Measurements from ENCODE around the gene PHACTR1. TPM values are rescaled to one million over a fixed set of nuclear protein-coding genes. Genes with fewer than 3 reads are reported as not detected.

PHACTR1 gene
- total and polyA plus RNA-seq, 2 of the 4 experiments (the other 2 are of a cell fraction): not detected

GRCh38 chr6:12939314-12939713 is 222.7 kb downstream of the PHACTR1 start:
- Histone ChIP-seq H4K91ac (ENCODE audit: insufficient read depth, low read depth, low read length) (no peak overlapping the region), H4K5ac (ENCODE audit: low read depth, low read length) (no peak overlapping the region), H3K27ac (ENCODE audit: insufficient read depth, low read length) (no peak overlapping the region), H3K14ac (replicated peaks; ENCODE audit: low read depth, low read length) (no peak overlapping the region), H3K9me1 (ENCODE audit: insufficient read depth, low read length) (no peaks in the 10 kb centered on the region), H2BK20ac (ENCODE audit: low read depth, low read length) (no peak overlapping the region), H2BK5ac (ENCODE audit: low read depth, low read length, poor library complexity, severe bottlenecking) (no peak overlapping the region), H3K9me3 (ENCODE audit: control insufficient read depth, insufficient read depth, low read length) (peaks cover 4% of the 10 kb centered on the region; the same call in 1 of the 2 replicates), H3K4ac (ENCODE audit: low read depth, low read length) (no peak overlapping the region), H3K79me1 (ENCODE audit: low read depth in 1 of 2, low read length in 2 of 2) (no peaks in the 10 kb centered on the region), H2AFZ (replicated peaks; ENCODE audit: low read length, poor library complexity) (no peak overlapping the region), H3K36me3 (ENCODE audit: control insufficient read depth, insufficient read depth, low read length) (no peaks in the 10 kb centered on the region), H2BK15ac (ENCODE audit: low read depth, low read length) (no peak overlapping the region), H3K4me3 (ENCODE audit: insufficient read depth, low read depth, low read length) (no peak overlapping the region), H3K27me3 (ENCODE audit: control insufficient read depth, insufficient read depth, low read length) (no peaks in the 10 kb centered on the region), H3K4me1 (ENCODE audit: control insufficient read depth, insufficient read depth, low read length) (no peaks in the 10 kb centered on the region), H4K20me1 (ENCODE audit: insufficient read depth, low read length) (no peaks in the 10 kb centered on the region), H3K56ac (ENCODE audit: extremely low read depth, insufficient read depth, low read length) (no peak overlapping the region), H2AK9ac (replicated peaks; ENCODE audit: low read depth, low read length, poor library complexity) (no peak overlapping the region), H3K18ac (ENCODE audit: low read depth, low read length) (no peak overlapping the region), H2AK5ac (ENCODE audit: low read depth, low read length) (no peak overlapping the region), H3K23ac (ENCODE audit: low read depth, low read length) (no peak overlapping the region), H3K4me2 (ENCODE audit: low read depth, low read length) (no peak overlapping the region), H2BK120ac (ENCODE audit: low read depth, low read length) (no peak overlapping the region), H4K8ac (ENCODE audit: low read depth in 2 of 2, low read length in 2 of 2) (no peak overlapping the region), H3K9ac (ENCODE audit: low read depth, low read length) (no peak overlapping the region)
- ChIA-PET POLR2A (ENCODE audit: unreplicated experiment) (no interaction called here), CTCF (no interaction called here)
- BruUV-seq (replicated peaks): no TSS peak
- intact Hi-C loops (cut with micrococcal nuclease): no loop called here
- TF ChIP-seq RAD21 (IDR thresholded peaks at IDR 0.05; ENCODE audit: low read length) (no peak), USF2 (IDR thresholded peaks at IDR 0.05; ENCODE audit: low read depth, low read length) (no peak), CEBPB (IDR thresholded peaks at IDR 0.05; ENCODE audit: low read depth, low read length) (no peak), MAFK (IDR thresholded peaks at IDR 0.05; ENCODE audit: low read depth, low read length) (no peak), POLR2A (IDR thresholded peaks at IDR 0.05; ENCODE audit: low read depth, low read length) (no peak), MAZ (IDR thresholded peaks at IDR 0.05; ENCODE audit: borderline replicate concordance, low read depth, low read length) (no peak), CHD1 (IDR thresholded peaks at IDR 0.05; ENCODE audit: low read depth, low read length) (no peak), ELK1 (IDR thresholded peaks at IDR 0.05; ENCODE audit: borderline replicate concordance, low read depth, low read length) (no peak), BHLHE40 (IDR thresholded peaks at IDR 0.05; ENCODE audit: low read depth, low read length) (no peak), MXI1 (IDR thresholded peaks at IDR 0.05; ENCODE audit: borderline replicate concordance, low read depth, low read length) (no peak), CTCF (conservative IDR thresholded peaks at IDR 0.05; ENCODE audit: low read depth, low read length) (no peak), NFE2L2 (IDR thresholded peaks at IDR 0.05; ENCODE audit: low read depth, low read length) (no peak), SMC3 (IDR thresholded peaks at IDR 0.05; ENCODE audit: low read depth, low read length) (no peak), FOS (IDR thresholded peaks at IDR 0.05; ENCODE audit: low read depth, low read length) (no peak), RFX5 (IDR thresholded peaks at IDR 0.05; ENCODE audit: low read depth, low read length) (no peak), RCOR1 (IDR thresholded peaks at IDR 0.05; ENCODE audit: insufficient replicate concordance, low read length) (no peak)
- ATAC-seq (ENCODE audit: low read depth): no peak
- no CpG with 5 or more reads among the region's 3 CpGs for WGBS, 2 experiments (ENCODE audit: extremely low coverage in 2 of 2, insufficient read length in 1 of 2)
- in situ Hi-C loops (cut with MboI; ENCODE audit: low sequenced_read_pairs): no loop called here
- no peak for DNase-seq
- dilution Hi-C loops (cut with HindIII; ENCODE audit: low sequenced_read_pairs, unreplicated experiment): no loop called here
